K562 (cell line): ENCODE results near the gene EVL. TPM values are rescaled to one million over a fixed set of nuclear protein-coding genes. Genes with fewer than 3 reads are reported as not detected.
"Not testable (repeated sequence)": the region's sequence is repeated elsewhere in the genome, so short reads cannot be mapped to it uniquely, and the experiment has no call there.

Experiments used
- ATAC-seq: fragments of 200-7000 bp; cut with Tn5 transposase; 3 replicates; pipeline ENCODE4 v1.9.1; 2020; ENCODE audit warnings: moderate library complexity
- BruUV-seq: library from RNA; stranded (reverse); fragments of 400-500 nt; replicated peaks from 2 replicates; lab custom pipeline; 2021; lab: Mats Ljungman, UMichigan
- CTCF ChIA-PET: fragments of 300-600 bp; formaldehyde crosslinking; extraction: SDS; loops from one replicate; lab custom pipeline; 2021; ENCODE audit warnings: low intra/inter-chr PET ratio; lab: Yijun Ruan, JAX
- POLR2A ChIA-PET: fragments of 300-600, 350-650 bp; sonication (Branson Sonifier 250); formaldehyde crosslinking; extraction: SDS; loops from one replicate; lab custom pipeline; 2021; ENCODE audit warnings: antibody characterized with exemption, inconsistent platforms; lab: Yijun Ruan, JAX
- DNase-seq, 4 experiments: peaks; one replicate each; pipeline versions ENCODE4 v3.0.0 to v3.0.0-alpha.2; 2011 to 2018; ENCODE audit warnings: low spot score in 3 of 4, mixed read lengths in 3 of 4; ENCODE audit errors: extremely low read depth in 1 of 4
- FAIRE-seq: peaks from 2 replicates; lab custom pipeline; 2011; peaks lifted over from hg19 to GRCh38; lab: Jason Lieb, UNC
- H2AFZ ChIP-seq: 2 replicates; pipeline ENCODE4 v1.6.0; 2011; ENCODE audit warnings: low read depth, low read length, control low read depth, inconsistent platforms
- H3K27ac ChIP-seq: fragments of 200-600 bp; 3 replicates; pipeline ENCODE4 v1.8.0; 2011; ENCODE audit warnings: low read depth, mild to moderate bottlenecking, control low read depth, inconsistent platforms, low read length, moderate library complexity, mixed read lengths; ENCODE audit errors: extremely low read depth
- H3K27me3 ChIP-seq, 2 experiments: fragments of 300-600 bp in 1 of 2; 2 replicates in 1 of 2; 3 replicates in 1 of 2; pipeline versions ENCODE4 v1.6.0 to v1.8.0; 2011; ENCODE audit warnings: inconsistent platforms in 2 of 2, low read length in 2 of 2, mild to moderate bottlenecking in 1 of 2, mixed read lengths in 1 of 2, moderate library complexity in 1 of 2; ENCODE audit not compliant: control insufficient read depth in 2 of 2, insufficient read depth in 2 of 2
- H3K36me3 ChIP-seq: fragments of 300-600 bp; 3 replicates; pipeline ENCODE4 v1.8.0; 2011; ENCODE audit warnings: mild to moderate bottlenecking, low read length, inconsistent platforms; ENCODE audit not compliant: control insufficient read depth, insufficient read depth
- H3K4me1 ChIP-seq, 2 experiments: fragments of 200-600 bp in 1 of 2; replicated peaks in 1 of 2; 2 replicates in 1 of 2; 3 replicates in 1 of 2; pipeline versions ENCODE4 v1.5.1 to v1.8.0; 2011; ENCODE audit warnings: inconsistent platforms in 2 of 2, low read length in 2 of 2, mild to moderate bottlenecking in 1 of 2, mixed read lengths in 1 of 2, moderate library complexity in 1 of 2; ENCODE audit not compliant: control insufficient read depth in 2 of 2, insufficient read depth in 2 of 2
- H3K4me2 ChIP-seq: 2 replicates; pipeline ENCODE4 v1.6.1; 2011; ENCODE audit warnings: low read length, control low read depth, inconsistent platforms, mixed read lengths; ENCODE audit not compliant: insufficient read depth
- H3K4me3 ChIP-seq: fragments of 200-600 bp; sonication (generic), shearing (Covaris generic); 2 replicates; pipeline ENCODE4 v1.5.1; 2016; ENCODE audit warnings: control low read depth, inconsistent platforms
- H3K79me2 ChIP-seq: fragments of 200-600 bp; 3 replicates; pipeline ENCODE4 v1.8.0; 2011; ENCODE audit warnings: low read length, inconsistent platforms; ENCODE audit not compliant: control insufficient read depth, insufficient read depth
- H3K9ac ChIP-seq, 2 experiments: 2 replicates each; pipeline versions ENCODE4 v1.6.0 to v1.6.1; 2011; ENCODE audit warnings: low read depth in 2 of 2, low read length in 2 of 2, control low read depth in 1 of 2, inconsistent platforms in 1 of 2, mild to moderate bottlenecking in 1 of 2, mixed read lengths in 1 of 2; ENCODE audit not compliant: insufficient read depth in 1 of 2
- H3K9me1 ChIP-seq: one replicate; pipeline ENCODE4 v1.6.0; 2011; ENCODE audit warnings: inconsistent platforms, mild to moderate bottlenecking, low read length, moderate library complexity; ENCODE audit not compliant: control insufficient read depth, insufficient read depth
- H3K9me3 ChIP-seq: replicated peaks from 2 replicates; pipeline ENCODE4 v1.5.1; 2011; ENCODE audit warnings: low read depth, low read length, inconsistent platforms; ENCODE audit not compliant: control insufficient read depth, insufficient read depth
- H4K20me1 ChIP-seq: replicated peaks from 2 replicates; pipeline ENCODE4 v1.6.1; 2011; ENCODE audit warnings: low read length, inconsistent platforms, mixed read lengths; ENCODE audit not compliant: control insufficient read depth, insufficient read depth
- PHF21A ChIP-seq: fragments of 450-650 bp; IDR thresholded peaks from 2 replicates; pipeline ENCODE4 v1.6.1; 2017; ENCODE audit warnings: low read depth, borderline replicate concordance
- ZFP36 ChIP-seq: fragments of 150-350 bp; IDR thresholded peaks from 2 replicates; pipeline ENCODE4 v1.6.1; 2018; ENCODE audit warnings: low read length, low read depth; ENCODE audit not compliant: partially characterized antibody
- WGBS: fragments of 100-300 bp; shearing (Covaris generic); methylation state at CpG from one replicate; pipeline ENCODE4 v1.1.6; 2016; ENCODE audit warnings: low coverage, mixed read lengths; ENCODE audit not compliant: insufficient coverage; ENCODE audit errors: missing lambda C conversion rate; 5-methylcytosine and 5-hydroxymethylcytosine counted together
- in situ Hi-C: fragments of 300-500 bp; cut with MboI; formaldehyde crosslinking; loops from 4 replicates; pipeline ENCODE4 v1.15.0; 2018; ENCODE audit warnings: inconsistent platforms, mixed read lengths
- intact Hi-C: fragments of 100-400 bp; cut with micrococcal nuclease; formaldehyde crosslinking; loops from 2 replicates; pipeline ENCODE4 v1.14.2; 2022
- polyA plus RNA-seq, 8 experiments: library from polyadenylated mRNA; depleted of rRNA in 4 of 8; stranded (reverse) in 5 of 8; unstranded in 3 of 8; fragments of >200 nt; fragmentation: Nextera tagmentation in 2 of 8; fragmentation: Illumina TruSeq in 1 of 8; extraction: Ambion mirVana in 2 of 8; extraction: Trizol in 1 of 8; gene quantifications; 2 replicates each; pipeline versions ENCODE4 v1.2.1 to v1.2.3, GENCODE V29; 2011 to 2014; ENCODE audit warnings: inconsistent platforms in 1 of 8, missing spikeins in 1 of 8
- total RNA-seq, 7 experiments: library from RNA; depleted of rRNA in 6 of 7; stranded (reverse); fragments of >200 nt in 6 of 7; fragmentation: Illumina TruSeq in 2 of 7; extraction: Trizol in 2 of 7; gene quantifications; 2 replicates each; pipeline versions ENCODE4 v1.2.1 to v1.2.3, GENCODE V29; 2011 to 2021; ENCODE audit warnings: low replicate concordance in 1 of 7

EVL gene
- total and polyA plus RNA-seq, 9 of the 15 experiments (the other 6 are each of a cell fraction or from before 2014, with no cell fraction given) = 2.9 to 43.4 (median 23.9) TPM

DNA sequence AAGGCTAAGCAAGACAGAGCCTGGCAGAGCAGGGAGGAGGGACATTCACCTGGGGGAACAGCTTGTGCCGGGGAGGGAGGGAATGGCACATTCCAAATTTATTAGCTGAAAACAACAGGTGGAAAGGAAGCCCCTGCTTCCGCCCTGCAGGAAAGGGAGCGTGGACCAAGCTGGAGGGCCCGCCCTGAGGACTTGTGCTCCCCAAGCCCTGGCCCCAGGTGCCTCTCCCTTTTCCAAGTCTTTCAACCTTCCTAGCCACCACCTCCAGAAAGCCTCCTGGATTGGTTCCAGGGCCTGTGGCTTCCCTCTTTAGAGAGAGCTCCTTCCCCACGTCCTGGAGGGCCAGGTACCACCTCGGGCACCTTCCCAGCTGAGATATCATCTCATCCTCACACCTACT, 91.6 kb downstream of the EVL start:
- in situ Hi-C loops (no loop called here), intact Hi-C loops (no loop called here)
- Histone ChIP-seq H4K20me1 (no peaks in the 10 kb centered on the region), H3K9ac (no peak overlapping the region; a peak in 2 of 4 replicates), H3K36me3 (no peaks in the 10 kb centered on the region), H3K27me3 (no peaks in the 10 kb centered on the region), H3K9me1 (no peaks in the 10 kb centered on the region), H3K79me2 (no peaks in the 10 kb centered on the region), H3K4me2 (no peak overlapping the region), H3K4me1 (no peaks in the 10 kb centered on the region; a peak in 1 of 5 replicates), H2AFZ (no peak overlapping the region), H3K4me3 (no peak overlapping the region), H3K27ac (no peak overlapping the region), H3K9me3 (peaks cover 8% of the 10 kb centered on the region)
- FAIRE-seq (no peak), ATAC-seq (no peak), DNase-seq (no peak)
- no TSS peak for BruUV-seq
- POLR2A ChIA-PET = interaction anchor here (0.5 to 1.9 kb wide), 5 partner anchors 14 to 218 kb away, joined by 3 to 8 read pairs (median 3); a partner anchor contains a TSS
- 41% methylated on average over 4 of the region's 6 CpGs for WGBS
- TF ChIP-seq PHF21A = no peak
- TF ChIP-seq ZFP36 = peak; percentile 66
- CTCF ChIA-PET = no interaction called here

DNA sequence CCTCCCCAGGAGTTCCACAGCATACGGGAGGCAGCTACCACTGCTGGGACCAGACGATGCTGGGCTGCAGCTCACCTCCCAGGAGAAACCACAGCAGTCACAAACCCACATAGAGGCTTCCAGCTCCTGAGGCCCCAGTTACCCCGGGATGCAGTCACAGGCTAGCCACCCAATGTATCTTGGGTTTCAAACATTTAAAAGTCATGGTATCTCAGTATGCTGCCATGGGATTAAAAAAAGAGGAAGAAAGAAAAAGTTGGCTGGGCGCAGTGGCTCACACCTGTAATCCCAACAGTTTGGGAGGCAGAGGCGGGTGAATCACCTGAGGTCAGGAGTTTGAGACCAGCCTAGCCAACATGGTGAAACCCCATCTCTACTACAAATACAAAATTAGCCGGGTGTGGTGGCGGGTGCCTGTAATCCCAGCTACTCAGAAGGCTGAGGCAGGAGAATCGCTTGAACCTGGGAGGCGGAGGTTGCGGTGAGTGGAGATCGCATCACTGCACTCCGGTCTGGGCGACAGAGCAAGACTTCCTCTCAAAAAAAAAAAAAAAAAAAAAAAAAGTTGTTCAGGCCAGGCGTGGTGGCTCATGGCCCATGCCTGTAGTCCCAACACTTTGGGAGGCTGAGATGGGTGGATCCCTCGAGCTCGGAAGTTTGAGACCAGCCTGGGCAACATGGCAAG, 92.5 kb downstream of the EVL start:
- intact Hi-C loops, H4K20me1 ChIP-seq, H3K27me3 ChIP-seq, CTCF ChIA-PET, H3K4me3 ChIP-seq, H3K4me2 ChIP-seq, H3K79me2 ChIP-seq, H3K4me1 ChIP-seq, BruUV-seq, H2AFZ ChIP-seq, in situ Hi-C loops, H3K9me3 ChIP-seq, H3K9me1 ChIP-seq, H3K36me3 ChIP-seq, ATAC-seq, FAIRE-seq, H3K27ac ChIP-seq, DNase-seq: not testable (repeated sequence)
- 75% methylated on average over 11 of the region's 16 CpGs for WGBS
- peak overlapping the region in 1 of 2 experiments; percentile 43; a peak in 1 of 4 replicates for H3K9ac ChIP-seq
- POLR2A ChIA-PET = interaction anchor here (0.6 to 1.9 kb wide), 3 partner anchors 15 to 147 kb away, joined by 3 to 8 read pairs (median 3); no protein-coding TSS in a partner anchor
